GM18520 (cell line): ENCODE measurements around the gene ABHD18.
"Not testable (repeated sequence)": the region's sequence is repeated elsewhere in the genome, so short reads cannot be mapped to it uniquely, and the experiment has no call there.

Source experiments
- ATAC-seq: cut with Tn5 transposase; IDR thresholded peaks from one replicate; pipeline ENCODE4 v1.9.1; 2021; ENCODE audit not compliant: unreplicated experiment

ABHD18 gene

DNA sequence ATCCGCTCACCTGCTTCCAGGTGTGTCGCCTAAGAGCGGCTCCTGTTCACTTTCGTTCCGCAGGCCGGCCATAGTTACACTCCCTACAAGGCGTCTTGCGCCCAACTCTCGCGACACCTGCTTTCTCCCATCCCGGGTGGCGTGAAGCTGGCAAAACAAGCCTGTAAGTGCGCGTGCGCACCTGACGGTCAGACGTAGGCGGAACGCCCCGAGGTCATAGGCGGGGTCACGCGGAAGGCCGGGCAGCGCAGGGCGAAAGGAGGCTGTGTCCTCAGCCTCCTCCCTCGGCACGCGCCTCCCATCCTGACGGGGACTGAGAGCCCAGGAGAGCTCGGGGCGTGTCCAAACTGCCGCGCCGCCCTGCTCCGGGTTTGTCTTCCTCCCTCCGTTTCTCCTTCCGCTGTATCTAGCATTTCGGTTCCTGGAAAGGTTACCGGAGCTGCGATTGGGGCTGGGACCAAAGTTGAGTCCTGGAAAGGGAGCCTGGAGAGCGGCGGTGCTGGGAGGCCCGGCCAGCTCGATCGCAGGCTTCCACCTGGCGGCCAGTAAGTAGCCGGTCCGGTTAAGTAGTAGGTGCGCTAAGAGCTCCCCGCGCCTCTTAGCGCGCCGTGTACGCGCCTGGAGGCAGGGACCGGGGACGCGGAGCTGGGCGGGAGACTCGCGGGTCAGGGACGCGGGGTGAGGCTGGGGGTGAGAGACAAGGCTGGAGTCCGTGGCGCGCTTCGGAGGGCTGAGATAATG is at the start of gene ABHD18, which contains the start of gene MFSD8:
TSS of gene ABHD18 (plus strand) at position 345 of the 741 bp plus-strand sequence. CDS start 17,550 bp downstream, outside the sequence.
TSS of gene MFSD8 (minus strand) at position 112 of the 741 bp plus-strand sequence. CDS start at position 72, 40 bp downstream.
- peak; percentile 96 for ATAC-seq

DNA sequence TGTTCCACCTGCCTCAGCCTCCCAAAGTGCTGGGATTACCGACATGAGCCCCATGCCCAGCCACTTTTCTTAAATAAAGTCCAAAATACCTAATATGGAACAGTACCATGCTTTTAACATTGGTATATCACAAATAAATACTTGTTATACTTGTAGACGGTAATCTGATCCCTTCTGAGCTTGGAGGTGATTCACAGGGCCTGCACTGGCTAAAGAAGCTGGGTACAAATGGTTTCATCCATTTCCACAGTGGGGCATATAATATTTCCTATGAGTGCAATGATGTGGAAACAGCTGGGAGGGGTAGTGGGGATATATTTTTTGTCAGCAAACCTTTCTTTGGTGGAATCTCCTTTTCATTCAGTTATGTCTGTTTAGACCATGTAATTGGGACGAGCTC is 48.7 kb upstream of the ABHD18 start:
- no peak for ATAC-seq

DNA sequence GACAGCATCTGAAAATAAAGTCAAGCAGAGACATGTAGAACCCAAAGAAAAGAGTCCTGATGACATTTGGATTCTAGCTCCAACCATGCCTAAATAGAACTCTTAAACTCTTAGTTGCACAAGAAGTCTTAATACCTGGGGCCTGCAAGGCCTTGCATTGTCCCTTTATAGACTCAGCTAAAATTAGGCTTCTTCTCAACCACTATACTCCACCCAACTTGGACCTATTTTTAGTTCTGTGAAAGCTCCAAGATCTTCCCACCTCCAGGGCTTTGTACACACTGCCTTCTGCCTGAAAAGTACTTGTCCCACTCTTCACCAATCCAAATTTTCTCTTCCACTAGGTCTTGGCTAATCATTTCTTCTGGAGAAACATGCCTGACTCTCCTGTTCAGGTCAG is 48.1 kb upstream of the ABHD18 start:
- ATAC-seq, result no peak

DNA sequence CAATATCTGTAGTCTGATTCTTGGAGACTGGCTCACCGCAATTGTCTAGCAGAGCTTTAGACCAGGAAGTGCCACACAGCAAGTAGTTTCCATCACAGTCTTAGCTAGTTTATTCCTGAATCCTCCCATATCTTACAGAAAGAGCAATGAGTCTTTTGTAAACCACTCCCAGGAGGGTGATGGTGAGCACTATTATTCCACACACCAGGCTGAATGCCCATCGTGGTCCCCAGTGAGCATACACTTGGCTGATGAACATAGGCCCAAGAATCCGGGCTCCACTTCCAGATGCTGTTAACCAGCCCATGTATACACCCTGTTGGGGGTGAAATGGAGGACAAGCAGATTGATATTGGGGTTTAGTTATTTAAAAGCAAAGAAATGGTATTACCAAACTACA is 44.7 kb upstream of the ABHD18 start:
- ATAC-seq, result no peak

DNA sequence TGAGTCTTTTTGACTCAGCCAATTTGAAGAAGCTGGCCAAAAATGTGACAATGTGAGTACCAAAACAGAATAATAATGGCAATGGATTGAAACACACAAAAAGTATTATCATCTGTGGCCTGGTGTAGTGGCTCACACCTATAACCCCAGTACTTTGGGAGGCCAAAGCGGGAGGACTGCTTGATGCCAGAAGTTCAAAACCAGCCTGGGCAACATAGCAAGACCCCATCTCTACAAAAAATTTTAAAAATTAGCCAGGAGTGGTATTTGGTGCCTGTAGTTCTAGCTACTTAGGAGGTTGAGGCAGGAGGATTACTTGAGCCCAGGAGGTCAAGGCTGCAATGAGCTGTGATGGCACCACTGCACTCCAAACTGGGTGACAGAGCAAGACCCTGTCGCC is 43.0 kb upstream of the ABHD18 start:
- no peak for ATAC-seq

DNA sequence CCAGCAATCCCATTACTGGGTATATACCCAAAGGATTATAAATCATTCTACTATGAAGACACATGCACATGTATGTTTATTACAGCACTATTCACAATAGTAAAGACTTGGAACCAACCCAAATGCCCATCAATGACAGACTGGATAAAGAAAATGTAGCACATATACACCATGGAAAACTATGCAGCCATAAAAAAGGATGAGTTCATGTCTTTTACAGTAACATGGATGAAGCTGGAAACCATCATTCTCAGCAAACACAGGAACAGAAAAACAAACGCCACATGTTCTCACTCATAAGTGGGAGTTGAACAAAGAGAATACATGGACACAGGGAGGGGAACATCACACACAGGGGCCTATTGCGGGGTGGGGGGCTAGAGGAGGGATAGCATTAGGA is 39.5 kb upstream of the ABHD18 start:
- ATAC-seq, result not testable (repeated sequence)

DNA sequence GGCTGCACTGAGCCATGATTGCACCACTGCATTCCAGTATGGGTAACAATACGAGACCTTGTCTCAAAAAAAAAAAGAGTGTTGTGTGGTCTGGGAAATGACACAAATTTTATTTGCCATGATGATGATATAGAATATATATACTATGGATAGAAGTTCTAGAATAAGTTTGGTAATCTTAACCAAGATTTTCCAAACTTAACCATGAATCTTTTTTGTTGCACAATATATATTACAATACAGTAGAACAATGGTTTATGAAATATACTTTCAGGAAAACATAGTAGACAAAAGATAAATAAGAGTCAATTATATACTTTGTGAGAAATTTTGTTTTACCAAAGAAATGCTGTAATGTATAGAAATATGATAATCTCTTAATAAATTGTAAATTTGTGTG is 35.0 kb upstream of the ABHD18 start:
- ATAC-seq, result no peak

DNA sequence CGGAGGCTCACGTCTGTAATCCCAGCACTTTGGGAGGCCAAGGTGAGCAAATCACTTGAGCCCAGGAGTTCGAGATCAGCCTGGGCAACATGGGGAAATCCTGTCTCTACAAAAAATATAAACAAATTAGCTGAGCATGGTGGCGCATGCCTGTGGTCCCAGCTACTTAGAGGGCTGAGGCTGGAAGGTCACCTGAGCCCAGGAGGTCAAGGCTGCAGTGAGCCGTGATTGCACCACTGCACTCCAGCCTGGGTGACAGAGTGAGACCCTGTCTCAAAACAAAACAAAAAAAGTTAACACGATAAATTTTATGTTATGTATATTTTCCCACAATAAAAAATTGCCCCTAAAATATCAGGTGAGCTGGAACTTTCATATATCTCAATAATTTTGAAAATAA is 33.4 kb upstream of the ABHD18 start:
- not testable (repeated sequence) for ATAC-seq

DNA sequence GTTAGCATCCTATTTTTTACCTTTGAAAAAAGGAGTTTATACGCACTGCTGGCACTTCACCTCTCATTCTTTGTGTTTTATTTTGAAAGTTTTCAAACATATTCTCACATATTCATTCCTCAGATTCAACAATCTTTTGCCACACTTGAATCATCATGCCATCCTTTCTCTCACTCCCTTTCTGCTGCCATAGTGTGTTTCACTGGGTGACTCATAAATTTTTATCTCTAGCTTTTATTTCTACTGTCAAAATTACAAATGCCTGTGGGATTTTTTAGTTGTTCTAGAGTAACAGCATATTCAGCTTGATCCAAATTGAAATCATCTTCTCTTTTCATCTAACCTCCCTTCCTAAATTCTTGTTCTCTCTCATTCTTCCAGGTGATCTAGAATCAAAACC is 28.2 kb upstream of the ABHD18 start:
- ATAC-seq, result no peak

DNA sequence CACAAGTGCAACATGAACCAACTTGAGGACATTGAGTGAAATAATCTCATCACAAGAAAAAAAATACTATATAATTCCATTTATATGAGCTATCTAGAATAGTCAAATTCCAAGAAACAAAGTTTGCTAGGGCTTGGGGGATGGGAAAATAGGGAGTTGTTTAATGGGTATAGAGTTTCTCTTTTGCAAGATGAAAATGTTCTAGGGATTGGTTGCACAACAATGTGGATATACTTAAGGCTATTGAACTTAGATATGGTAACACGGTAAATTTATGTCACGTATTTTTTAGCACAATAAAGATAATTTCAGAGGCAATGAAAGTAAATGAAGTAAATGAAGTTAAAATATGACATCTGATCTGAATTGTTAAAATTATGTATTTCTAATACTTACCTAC is 8.1 kb upstream of the ABHD18 start:
- no peak for ATAC-seq

DNA sequence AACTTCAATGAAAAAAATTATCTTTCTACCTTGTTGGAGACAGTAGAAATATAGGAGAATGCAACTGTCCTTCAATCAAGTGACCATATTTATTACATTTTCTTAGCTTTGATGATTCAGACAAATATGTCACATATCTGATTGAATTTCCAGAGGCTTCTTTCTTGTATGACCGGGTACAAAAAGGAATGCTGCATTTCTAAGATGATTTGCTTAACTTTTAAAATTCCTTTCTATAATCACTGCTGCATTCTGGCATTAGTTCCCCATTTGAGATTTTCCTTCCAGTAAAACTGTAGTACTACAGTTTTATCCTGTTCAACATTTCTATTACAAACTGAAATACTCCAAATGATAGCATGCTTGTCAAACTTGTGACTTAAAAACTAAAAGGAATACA is 5.4 kb upstream of the ABHD18 start:
- ATAC-seq, result no peak

DNA sequence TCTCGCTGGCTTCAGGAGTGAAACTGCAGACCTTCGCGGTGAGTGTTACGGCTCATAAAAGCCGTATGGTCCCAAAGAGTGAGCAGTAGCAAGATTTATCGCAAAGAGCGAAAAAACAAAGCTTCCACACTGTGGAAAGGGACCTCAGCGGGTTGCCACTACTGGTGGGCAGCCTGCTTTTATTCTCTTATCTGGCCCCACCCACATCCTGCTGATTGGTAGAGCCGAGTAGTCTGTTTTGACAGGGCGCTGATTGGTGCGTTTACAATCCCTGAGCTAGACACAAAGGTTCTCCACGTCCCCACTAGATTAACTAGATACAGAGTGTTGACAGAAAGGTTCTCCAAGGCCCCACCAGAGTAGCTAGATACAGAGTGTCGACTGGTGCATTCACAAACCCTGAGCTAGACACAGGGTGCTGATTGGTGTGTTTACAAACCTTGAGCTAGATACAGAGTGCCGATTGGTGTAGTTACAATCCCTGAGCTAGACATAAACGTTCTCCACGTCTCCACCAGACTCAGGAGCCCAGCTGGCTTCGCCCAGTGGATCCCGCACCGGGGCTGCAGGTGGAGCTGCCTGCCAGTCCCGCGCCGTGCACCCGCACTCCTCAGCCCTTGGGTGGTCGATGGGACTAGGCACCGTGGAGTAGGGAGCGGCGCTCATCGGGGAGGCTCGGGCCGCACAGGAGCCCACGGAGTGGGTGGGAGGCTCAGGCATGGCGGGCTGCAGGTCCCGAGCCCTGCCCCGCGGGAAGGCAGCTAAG is 1.4 kb upstream of the ABHD18 start:
- ATAC-seq, result not testable (repeated sequence)

DNA sequence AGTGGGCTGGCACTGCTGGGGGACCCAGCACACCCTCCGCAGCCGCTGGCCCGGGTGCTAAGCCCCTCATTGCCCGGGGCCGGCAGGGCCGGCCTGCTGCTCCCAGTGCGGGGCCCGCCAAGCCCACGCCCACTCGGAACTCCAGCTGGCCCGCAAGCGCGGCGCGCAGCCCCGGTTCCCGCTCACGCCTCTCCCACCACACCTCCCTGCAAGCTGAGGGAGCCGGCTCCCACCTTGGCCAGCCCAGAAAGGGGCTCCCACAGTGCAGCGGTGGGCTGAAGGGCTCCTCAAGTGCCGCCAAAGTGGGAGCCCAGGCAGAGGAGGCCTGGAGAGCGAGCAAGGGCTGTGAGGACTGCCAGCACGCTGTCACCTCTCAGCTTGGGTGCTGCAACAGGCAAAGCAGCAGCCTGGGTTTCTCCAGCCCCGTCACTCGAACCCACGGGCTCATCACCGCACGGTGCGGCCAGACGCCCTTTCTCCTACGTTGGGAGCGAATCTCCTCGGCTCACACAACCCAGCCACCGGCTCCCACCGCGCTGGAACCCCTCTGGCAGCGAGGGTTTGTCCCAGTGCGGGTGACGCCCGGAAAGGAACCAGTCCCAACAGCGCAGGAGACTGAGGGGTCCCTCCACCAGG is 662 bp upstream of the ABHD18 start:
- ATAC-seq, result not testable (repeated sequence)

DNA sequence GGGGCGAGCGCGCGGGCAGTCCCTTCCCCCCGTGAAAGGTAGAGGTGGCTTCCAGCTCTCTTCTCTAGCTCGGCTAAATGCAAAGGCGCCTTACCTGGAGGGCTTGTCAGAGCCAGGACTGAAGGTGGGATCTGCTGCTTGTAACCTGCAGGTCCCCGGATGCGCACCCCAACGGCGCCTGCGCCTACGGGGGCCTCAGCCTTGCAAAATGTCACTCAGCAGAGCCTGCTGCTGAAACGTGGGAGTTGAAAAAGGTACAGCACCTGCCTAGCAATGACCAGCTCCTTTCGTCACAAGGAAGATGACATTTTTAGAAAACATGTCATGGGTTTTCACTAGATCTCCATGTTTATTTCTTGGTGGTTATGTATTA is 583 bp downstream of the ABHD18 start:
- peak; percentile 22 for ATAC-seq

DNA sequence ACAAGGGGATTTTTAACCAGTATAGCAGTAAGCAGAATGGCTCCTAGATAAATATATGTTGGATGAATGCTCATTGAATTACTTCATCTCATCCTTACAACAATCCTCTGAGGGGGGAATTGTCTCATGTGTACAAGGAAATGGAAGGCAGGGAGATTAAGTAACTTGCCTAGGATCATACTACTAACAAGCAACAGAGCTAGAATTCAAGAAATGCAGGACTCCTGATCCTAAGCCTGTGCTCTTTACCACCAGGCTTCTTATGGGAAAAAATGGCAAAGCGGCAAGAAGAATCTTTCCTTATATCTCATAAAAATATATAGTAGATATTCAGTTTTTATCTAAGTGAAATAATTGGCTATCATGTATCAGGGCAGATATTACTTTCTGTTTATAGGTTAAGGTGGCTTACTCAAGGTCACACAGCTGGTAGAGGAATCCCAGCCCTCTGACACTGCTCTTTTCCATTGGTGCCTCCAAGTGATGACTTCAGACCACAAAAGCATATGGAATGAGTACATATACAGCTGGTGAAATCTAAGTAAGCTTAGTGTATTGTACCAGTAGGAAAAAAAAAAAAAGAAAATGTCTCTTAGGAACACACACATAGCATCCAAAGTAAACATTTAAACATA is 2.1 kb downstream of the ABHD18 start:
- ATAC-seq, result no peak

DNA sequence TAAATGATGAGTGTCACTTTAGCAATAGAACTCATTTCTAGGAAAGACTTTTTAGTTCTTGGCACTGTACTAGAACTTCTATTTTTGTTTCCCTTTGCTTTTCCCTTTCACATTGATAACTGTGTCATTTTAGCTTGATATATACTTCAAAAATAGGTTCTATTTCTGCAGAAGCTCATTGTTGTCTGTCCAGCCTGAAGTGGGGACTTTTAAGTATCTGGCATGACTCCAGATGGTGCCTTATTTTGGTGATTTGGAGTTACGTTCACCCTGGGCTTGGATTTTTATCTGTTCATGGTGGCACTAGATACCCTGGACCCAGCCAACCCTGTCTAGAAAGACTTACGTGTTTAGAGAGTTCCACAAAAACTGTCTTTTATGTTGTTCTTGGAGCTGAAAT is 3.4 kb downstream of the ABHD18 start:
- ATAC-seq, result no peak

DNA sequence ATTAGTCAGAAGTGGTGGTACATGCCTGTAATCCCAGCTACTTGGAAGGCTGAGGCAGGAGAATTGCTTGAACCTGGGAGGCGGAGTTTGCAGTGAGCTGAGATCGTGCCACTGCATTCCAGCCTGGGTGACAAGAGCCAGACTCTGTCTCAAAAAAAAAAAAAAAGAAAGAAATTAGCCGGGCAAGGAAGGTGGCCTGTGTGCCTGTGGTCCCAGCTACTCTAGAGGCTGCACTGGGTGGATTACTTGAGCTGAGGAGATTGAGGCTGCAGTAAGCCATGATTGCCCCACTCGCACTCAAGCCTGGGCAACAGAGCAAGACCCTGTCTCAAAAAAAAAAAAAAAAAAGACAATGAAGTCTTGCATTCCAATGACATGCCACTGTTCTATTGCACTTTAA is 5.7 kb downstream of the ABHD18 start:
- not testable (repeated sequence) for ATAC-seq

DNA sequence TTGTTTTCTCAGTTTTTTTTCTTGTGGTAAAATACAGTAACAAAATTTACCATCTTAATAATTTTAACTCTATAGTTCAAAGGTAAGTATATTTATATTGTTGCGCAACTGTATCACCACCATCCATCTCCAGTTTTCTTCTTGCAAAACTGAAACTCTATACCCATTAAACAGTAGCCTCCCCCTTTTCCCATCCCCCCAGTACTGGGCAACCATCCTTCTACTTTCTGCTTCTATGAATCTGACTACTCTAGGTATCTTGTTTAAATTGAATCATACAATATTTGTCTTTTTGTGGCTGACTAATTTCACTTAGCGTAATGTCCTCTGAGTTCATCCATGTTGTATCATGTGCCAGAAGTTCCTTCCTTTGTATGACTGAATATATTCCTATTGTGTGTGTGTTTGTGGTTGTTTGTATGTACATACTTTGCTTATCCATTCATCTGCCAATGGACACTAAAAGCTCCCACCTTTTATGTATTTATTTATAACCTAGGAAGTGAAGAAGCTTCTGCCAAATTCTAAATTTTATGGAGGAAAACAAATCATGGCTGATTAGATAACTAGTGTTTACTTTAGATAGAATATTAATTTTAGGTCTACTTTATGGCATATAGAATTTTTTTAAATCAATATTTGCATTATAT is 10.0 kb downstream of the ABHD18 start:
- ATAC-seq, result no peak

DNA sequence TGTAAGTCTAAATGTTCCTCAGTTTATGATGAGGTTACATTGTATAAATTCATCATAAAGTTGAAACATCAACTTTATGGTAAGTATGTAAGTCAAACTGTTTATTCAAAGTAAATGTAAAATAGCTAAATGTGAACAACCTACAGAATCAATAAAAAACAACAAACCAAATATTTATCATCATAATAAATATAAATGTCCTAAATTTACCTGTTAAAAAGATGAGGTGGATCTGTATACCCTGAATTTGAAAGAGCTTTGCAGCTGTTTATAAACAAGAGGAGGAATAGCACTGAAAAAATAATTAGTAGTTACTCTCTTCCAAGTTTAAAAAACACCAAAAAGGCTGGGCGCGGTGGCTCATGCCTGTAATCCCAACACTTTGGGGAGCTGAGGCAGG is 13.7 kb downstream of the ABHD18 start:
- ATAC-seq, result no peak

DNA sequence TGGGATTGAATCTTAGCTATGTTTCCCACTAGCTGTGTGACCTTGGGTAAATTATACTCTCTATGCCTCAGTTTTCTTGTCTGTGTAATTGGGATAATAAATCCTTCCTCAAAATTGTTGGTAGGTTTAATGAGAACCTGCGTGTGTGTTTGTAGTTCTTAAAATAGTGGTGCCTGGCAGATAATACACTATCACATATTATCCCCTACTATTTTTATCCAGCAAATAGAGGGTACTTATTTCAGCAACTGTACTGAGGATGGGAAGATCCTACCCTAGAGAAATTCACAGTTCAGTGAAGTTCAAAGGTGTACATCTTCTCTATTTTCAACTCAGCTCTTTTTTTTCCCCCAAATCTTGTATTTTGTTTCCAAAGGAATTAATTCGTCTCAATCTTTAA is 17.2 kb downstream of the ABHD18 start:
- ATAC-seq, result no peak

DNA sequence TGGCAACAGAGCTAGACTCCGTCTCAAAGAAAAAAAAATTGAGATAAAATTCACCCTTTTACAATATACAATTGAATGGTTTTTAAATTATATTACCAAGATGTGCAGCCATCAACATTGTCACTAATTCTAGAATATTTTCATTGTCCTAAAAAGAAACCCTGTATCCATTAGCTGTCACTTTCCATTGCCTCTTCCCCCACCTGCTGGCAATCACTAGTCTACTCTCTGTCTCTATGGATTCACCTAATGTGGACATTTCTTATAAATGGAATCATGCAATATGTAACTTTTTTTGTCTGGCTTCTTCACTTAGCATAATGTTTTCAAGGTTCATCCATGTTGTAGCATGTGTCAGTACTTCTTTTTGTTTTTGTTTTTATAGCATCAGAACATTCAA is 20.8 kb downstream of the ABHD18 start:
- no peak for ATAC-seq
